SK-N-SH (cell line): ENCODE measurements around the gene C9orf50.

Source experiments
- CHD2 ChIP-seq: fragments of 150-350 bp; IDR thresholded peaks from 2 replicates; pipeline ENCODE4 v1.6.1; 2018; ENCODE audit warnings: low read length; ENCODE audit not compliant: partially characterized antibody
- EP300 ChIP-seq, 2 experiments: IDR thresholded peaks; 2 replicates each; pipeline versions ENCODE4 v1.4.0 to v1.6.1; 2012; ENCODE audit warnings: borderline replicate concordance in 1 of 2, low read depth in 1 of 2, low read length in 1 of 2
- MAX ChIP-seq: IDR thresholded peaks from 2 replicates; pipeline ENCODE4 v1.4.0; 2012; ENCODE audit warnings: low read depth
- MXI1 ChIP-seq: IDR thresholded peaks from 2 replicates; pipeline ENCODE4 v1.6.1; 2012; ENCODE audit warnings: mild to moderate bottlenecking, low read depth, low read length, improper control_type of control experiment
- NFIC ChIP-seq: IDR thresholded peaks from 2 replicates; pipeline ENCODE4 v1.4.0; 2012; ENCODE audit warnings: borderline replicate concordance
- NRF1 ChIP-seq: IDR thresholded peaks from 2 replicates; pipeline ENCODE4 v1.6.1; 2012; ENCODE audit warnings: low read depth, mild to moderate bottlenecking, low read length
- RAD21 ChIP-seq: IDR thresholded peaks from 2 replicates; pipeline ENCODE4 v1.6.1; 2012; ENCODE audit warnings: mild to moderate bottlenecking, low read length
- RCOR1 ChIP-seq: fragments of 150-350 bp; IDR thresholded peaks from 2 replicates; pipeline ENCODE4 v1.6.1; 2017; ENCODE audit warnings: antibody characterized with exemption, low read length
- SIN3A ChIP-seq: IDR thresholded peaks from 2 replicates; pipeline ENCODE4 v1.6.1; 2012; ENCODE audit warnings: low read depth, mild to moderate bottlenecking, low read length, moderate library complexity, borderline replicate concordance
- SMC3 ChIP-seq: IDR thresholded peaks from 2 replicates; pipeline ENCODE4 v1.6.1; 2012; ENCODE audit warnings: low read depth, low read length, improper control_type of control experiment
- TAF1 ChIP-seq: IDR thresholded peaks from 2 replicates; pipeline ENCODE4 v1.6.1; 2012; ENCODE audit warnings: low read depth, mild to moderate bottlenecking, low read length, moderate library complexity, borderline replicate concordance
- TF ChIP-seq, protein P1 (sequence below): fragments of 200-600 bp; sonication (generic); IDR thresholded peaks from 2 replicates; pipeline ENCODE4 v1.6.1; 2017; ENCODE audit warnings: antibody characterized with exemption, mild to moderate bottlenecking, moderate library complexity
- TF ChIP-seq, protein P2 (sequence below): IDR thresholded peaks from 2 replicates; pipeline ENCODE4; 2012
- TF ChIP-seq, protein P3 (sequence below): fragments of 150-350 bp; IDR thresholded peaks from 2 replicates; pipeline ENCODE4 v1.6.1; 2016; ENCODE audit warnings: mild to moderate bottlenecking, low read depth, low read length

- no peak for TF ChIP-seq TAF1
- TF ChIP-seq, protein P1, sequence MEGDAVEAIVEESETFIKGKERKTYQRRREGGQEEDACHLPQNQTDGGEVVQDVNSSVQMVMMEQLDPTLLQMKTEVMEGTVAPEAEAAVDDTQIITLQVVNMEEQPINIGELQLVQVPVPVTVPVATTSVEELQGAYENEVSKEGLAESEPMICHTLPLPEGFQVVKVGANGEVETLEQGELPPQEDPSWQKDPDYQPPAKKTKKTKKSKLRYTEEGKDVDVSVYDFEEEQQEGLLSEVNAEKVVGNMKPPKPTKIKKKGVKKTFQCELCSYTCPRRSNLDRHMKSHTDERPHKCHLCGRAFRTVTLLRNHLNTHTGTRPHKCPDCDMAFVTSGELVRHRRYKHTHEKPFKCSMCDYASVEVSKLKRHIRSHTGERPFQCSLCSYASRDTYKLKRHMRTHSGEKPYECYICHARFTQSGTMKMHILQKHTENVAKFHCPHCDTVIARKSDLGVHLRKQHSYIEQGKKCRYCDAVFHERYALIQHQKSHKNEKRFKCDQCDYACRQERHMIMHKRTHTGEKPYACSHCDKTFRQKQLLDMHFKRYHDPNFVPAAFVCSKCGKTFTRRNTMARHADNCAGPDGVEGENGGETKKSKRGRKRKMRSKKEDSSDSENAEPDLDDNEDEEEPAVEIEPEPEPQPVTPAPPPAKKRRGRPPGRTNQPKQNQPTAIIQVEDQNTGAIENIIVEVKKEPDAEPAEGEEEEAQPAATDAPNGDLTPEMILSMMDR: no peak
- TF ChIP-seq, protein P2, sequence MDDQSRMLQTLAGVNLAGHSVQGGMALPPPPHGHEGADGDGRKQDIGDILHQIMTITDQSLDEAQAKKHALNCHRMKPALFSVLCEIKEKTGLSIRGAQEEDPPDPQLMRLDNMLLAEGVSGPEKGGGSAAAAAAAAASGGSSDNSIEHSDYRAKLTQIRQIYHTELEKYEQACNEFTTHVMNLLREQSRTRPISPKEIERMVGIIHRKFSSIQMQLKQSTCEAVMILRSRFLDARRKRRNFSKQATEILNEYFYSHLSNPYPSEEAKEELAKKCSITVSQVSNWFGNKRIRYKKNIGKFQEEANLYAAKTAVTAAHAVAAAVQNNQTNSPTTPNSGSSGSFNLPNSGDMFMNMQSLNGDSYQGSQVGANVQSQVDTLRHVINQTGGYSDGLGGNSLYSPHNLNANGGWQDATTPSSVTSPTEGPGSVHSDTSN: no peak
- TF ChIP-seq, protein P3, sequence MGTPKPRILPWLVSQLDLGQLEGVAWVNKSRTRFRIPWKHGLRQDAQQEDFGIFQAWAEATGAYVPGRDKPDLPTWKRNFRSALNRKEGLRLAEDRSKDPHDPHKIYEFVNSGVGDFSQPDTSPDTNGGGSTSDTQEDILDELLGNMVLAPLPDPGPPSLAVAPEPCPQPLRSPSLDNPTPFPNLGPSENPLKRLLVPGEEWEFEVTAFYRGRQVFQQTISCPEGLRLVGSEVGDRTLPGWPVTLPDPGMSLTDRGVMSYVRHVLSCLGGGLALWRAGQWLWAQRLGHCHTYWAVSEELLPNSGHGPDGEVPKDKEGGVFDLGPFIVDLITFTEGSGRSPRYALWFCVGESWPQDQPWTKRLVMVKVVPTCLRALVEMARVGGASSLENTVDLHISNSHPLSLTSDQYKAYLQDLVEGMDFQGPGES: no peak
- TF ChIP-seq EP300 (IDR thresholded peaks at IDR 0.05; ENCODE audit: borderline replicate concordance in 1 of 2, low read depth in 1 of 2, low read length in 1 of 2): no peak
- TF ChIP-seq CHD2: no peak
- TF ChIP-seq MAX: no peak; the same call in 1 of the 2 replicates
- TF ChIP-seq MXI1: no peak
- TF ChIP-seq RAD21: no peak
- no peak for TF ChIP-seq SIN3A
- no peak for TF ChIP-seq NFIC
- no peak for TF ChIP-seq RCOR1
- no peak for TF ChIP-seq NRF1
- TF ChIP-seq SMC3: no peak
Measured at GRCh38 chr9:129626625-129627284, 5.9 kb upstream of the C9orf50 start.
